H1 (cell line): ENCODE data around the gene ADAT3. TPM values are rescaled to one million over a fixed set of nuclear protein-coding genes. Genes with fewer than 3 reads are reported as not detected.

Experiments
- CTCF ChIA-PET: fragments of 300-600 bp; sonication (Branson Sonifier 250); formaldehyde crosslinking; loops from one replicate; lab custom pipeline; 2021; ENCODE audit not compliant: partially characterized antibody; lab: Charles Lee
- POLR2A ChIA-PET: fragments of 300-600 bp; sonication (Branson Sonifier 250); formaldehyde crosslinking; loops from one replicate; lab custom pipeline; 2021; ENCODE audit warnings: inconsistent platforms; ENCODE audit not compliant: partially characterized antibody; lab: Charles Lee
- DNase-seq, 2 experiments: peaks; one replicate each; pipeline versions ENCODE4 v3.0.0 to v3.0.0-alpha.2; 2010 to 2022; ENCODE audit warnings: low spot score in 2 of 2, low read depth in 1 of 2, mixed read lengths in 1 of 2
- FAIRE-seq: peaks from 2 replicates; lab custom pipeline; 2011; peaks lifted over from hg19 to GRCh38; lab: Jason Lieb, UNC
- H2AFZ ChIP-seq: 2 replicates; pipeline ENCODE4 v1.8.1; 2012; ENCODE audit warnings: low read length, inconsistent platforms
- H2AK5ac ChIP-seq: 2 replicates; pipeline ENCODE4 v1.6.1; 2013; ENCODE audit warnings: low read depth, low read length
- H2BK120ac ChIP-seq: replicated peaks from 2 replicates; pipeline ENCODE3; 2013; ENCODE audit warnings: low read depth, low read length, inconsistent platforms
- H2BK12ac ChIP-seq: 2 replicates; pipeline ENCODE4 v1.6.1; 2013; ENCODE audit warnings: low read depth, low read length
- H2BK15ac ChIP-seq: 2 replicates; pipeline ENCODE4 v1.6.1; 2013; ENCODE audit warnings: low read length
- H2BK20ac ChIP-seq: 2 replicates; pipeline ENCODE4 v1.6.1; 2013; ENCODE audit warnings: low read length
- H2BK5ac ChIP-seq: 2 replicates; pipeline ENCODE4 v1.6.1; 2013; ENCODE audit warnings: low read depth, low read length
- H3K14ac ChIP-seq: 2 replicates; pipeline ENCODE4 v1.6.1; 2013; ENCODE audit warnings: inconsistent platforms; ENCODE audit not compliant: insufficient read length
- H3K18ac ChIP-seq: 2 replicates; pipeline ENCODE4 v1.6.1; 2013; ENCODE audit warnings: low read length; ENCODE audit errors: extremely low read depth
- H3K23ac ChIP-seq: 2 replicates; pipeline ENCODE4 v1.6.1; 2013; ENCODE audit warnings: inconsistent platforms; ENCODE audit not compliant: insufficient read length
- H3K23me2 ChIP-seq: 2 replicates; pipeline ENCODE4 v1.6.1; 2013; ENCODE audit warnings: low read depth, low read length
- H3K27ac ChIP-seq: 2 replicates; pipeline ENCODE4 v1.6.1; 2011; ENCODE audit warnings: low read depth, low read length, inconsistent platforms
- H3K27me3 ChIP-seq, 4 experiments: replicated peaks in 1 of 4; 1 replicate in 1 of 4; 2 replicates in 3 of 4; pipeline versions ENCODE4 v1.6.1 to v1.8.1; 2011 to 2013; ENCODE audit warnings: low read length in 3 of 4, mild to moderate bottlenecking in 3 of 4, inconsistent platforms in 2 of 4, mixed read lengths in 2 of 4, moderate library complexity in 1 of 4; ENCODE audit not compliant: control insufficient read depth in 3 of 4, insufficient read depth in 3 of 4; ENCODE audit errors: extremely low read depth in 1 of 4
- H3K36me3 ChIP-seq, 4 experiments: 2 replicates each; pipeline versions ENCODE4 v1.6.1 to v1.8.1; 2011 to 2013; ENCODE audit warnings: mild to moderate bottlenecking in 4 of 4, low read length in 3 of 4, moderate library complexity in 2 of 4, control low read depth in 1 of 4, inconsistent platforms in 1 of 4; ENCODE audit not compliant: insufficient read depth in 4 of 4, control insufficient read depth in 2 of 4
- H3K4ac ChIP-seq: replicated peaks from 2 replicates; pipeline ENCODE3; 2013; ENCODE audit warnings: low read length, low read depth, mixed read lengths, inconsistent platforms; ENCODE audit not compliant: insufficient read length
- H3K4me1 ChIP-seq, 4 experiments: replicated peaks in 1 of 4; 1 replicate in 1 of 4; 2 replicates in 3 of 4; pipeline versions ENCODE4 v1.6.1 to v1.8.1; 2011 to 2013; ENCODE audit warnings: low read length in 3 of 4, inconsistent platforms in 2 of 4, mixed read lengths in 1 of 4; ENCODE audit not compliant: insufficient read depth in 4 of 4, control insufficient read depth in 3 of 4
- H3K4me2 ChIP-seq, 2 experiments: 2 replicates each; pipeline versions ENCODE4 v1.6.1 to v1.8.1; 2011 to 2013; ENCODE audit warnings: low read depth in 2 of 2, low read length in 2 of 2, control low read depth in 1 of 2, inconsistent platforms in 1 of 2, mild to moderate bottlenecking in 1 of 2; ENCODE audit not compliant: insufficient read depth in 1 of 2
- H3K4me3 ChIP-seq, 4 experiments: fragments of 200-600, 300-600 bp in 1 of 4; sonication (generic), shearing (Covaris generic), sonication (Bioruptor Twin) in 1 of 4; 2 replicates each; pipeline versions ENCODE4 v1.5.1 to v1.8.1; 2011 to 2016; ENCODE audit warnings: low read length in 4 of 4, low read depth in 3 of 4, control low read depth in 2 of 4, inconsistent platforms in 2 of 4, mild to moderate bottlenecking in 2 of 4, mixed read lengths in 1 of 4, moderate library complexity in 1 of 4; ENCODE audit not compliant: insufficient read depth in 2 of 4; ENCODE audit errors: extremely low read depth in 1 of 4
- H3K56ac ChIP-seq: replicated peaks from 2 replicates; pipeline ENCODE3; 2013; ENCODE audit warnings: low read depth, mild to moderate bottlenecking, mixed read lengths, low read length, inconsistent platforms; ENCODE audit not compliant: insufficient read length
- H3K79me1 ChIP-seq: 2 replicates; pipeline ENCODE4 v1.6.1; 2013; ENCODE audit warnings: low read depth, low read length, control low read depth
- H3K79me2 ChIP-seq, 2 experiments: 2 replicates each; pipeline versions ENCODE4 v1.6.1 to v1.8.1; 2012 to 2013; ENCODE audit warnings: low read length in 2 of 2, mild to moderate bottlenecking in 2 of 2, inconsistent platforms in 1 of 2; ENCODE audit not compliant: insufficient read depth in 2 of 2, control insufficient read depth in 1 of 2
- H3K9ac ChIP-seq, 4 experiments: replicated peaks in 1 of 4; 1 replicate in 1 of 4; 2 replicates in 3 of 4; pipeline versions ENCODE4 v1.6.1 to v1.8.1; 2011 to 2013; ENCODE audit warnings: low read depth in 3 of 4, low read length in 3 of 4, control low read depth in 2 of 4, mild to moderate bottlenecking in 2 of 4, moderate library complexity in 2 of 4, inconsistent platforms in 1 of 4; ENCODE audit errors: extremely low read depth in 1 of 4
- H3K9me3 ChIP-seq, 2 experiments: 2 replicates each; pipeline versions ENCODE4 v1.6.1 to v1.8.1; 2012 to 2013; ENCODE audit warnings: mild to moderate bottlenecking in 2 of 2, moderate library complexity in 2 of 2, control low read depth in 1 of 2, inconsistent platforms in 1 of 2, low read depth in 1 of 2, low read length in 1 of 2, mixed read lengths in 1 of 2; ENCODE audit not compliant: insufficient read depth in 2 of 2
- H4K20me1 ChIP-seq, 2 experiments: replicated peaks in 1 of 2; 2 replicates each; pipeline versions ENCODE3 to v1.8.1; 2011 to 2013; ENCODE audit warnings: inconsistent platforms in 2 of 2, low read length in 2 of 2, mild to moderate bottlenecking in 1 of 2; ENCODE audit not compliant: insufficient read depth in 2 of 2, control insufficient read depth in 1 of 2
- H4K5ac ChIP-seq: 2 replicates; pipeline ENCODE4 v1.6.1; 2013; ENCODE audit warnings: low read length, low read depth, mixed read lengths, inconsistent platforms; ENCODE audit not compliant: insufficient read length
- H4K8ac ChIP-seq: 2 replicates; pipeline ENCODE4 v1.8.0; 2013; ENCODE audit warnings: mild to moderate bottlenecking, moderate library complexity, low read length, inconsistent platforms; ENCODE audit not compliant: insufficient read depth; ENCODE audit errors: extremely low read depth
- H4K91ac ChIP-seq: replicated peaks from 2 replicates; pipeline ENCODE3; 2013; ENCODE audit warnings: low read length, mixed read lengths, inconsistent platforms; ENCODE audit not compliant: insufficient read length
- CBX5 ChIP-seq: fragments of 300-800, 300-1000 bp; sonication (generic); IDR thresholded peaks from 2 replicates; pipeline ENCODE4 v1.7.1; 2016; ENCODE audit warnings: antibody characterized with exemption, low read length, low read depth
- HDAC6 ChIP-seq: IDR thresholded peaks from one replicate; pipeline ENCODE4 v1.7.1; 2012; ENCODE audit warnings: low read depth, mild to moderate bottlenecking, inconsistent platforms, low read length, moderate library complexity
- JUND ChIP-seq: IDR thresholded peaks from 2 replicates; pipeline ENCODE4 v1.6.1; 2011; ENCODE audit warnings: mild to moderate bottlenecking, improper control_type of control experiment, low read length
- KDM1A ChIP-seq: fragments of 200-600, 300-600 bp; sonication (generic); IDR thresholded peaks from 2 replicates; pipeline ENCODE4 v1.7.1; 2016; ENCODE audit warnings: mild to moderate bottlenecking, low read length, borderline replicate concordance
- MAFK ChIP-seq: IDR thresholded peaks from 2 replicates; pipeline ENCODE4 v1.6.1; 2012; ENCODE audit warnings: low read depth, mild to moderate bottlenecking, improper control_type of control experiment, low read length
- NRF1 ChIP-seq: IDR thresholded peaks from 2 replicates; pipeline ENCODE4 v1.6.1; 2011; ENCODE audit warnings: mild to moderate bottlenecking, low read depth, low read length, improper control_type of control experiment
- PHF8 ChIP-seq: fragments of 200-600 bp; sonication (generic); conservative IDR thresholded peaks from 2 replicates; pipeline ENCODE4 v1.7.1; 2012; ENCODE audit warnings: low read depth, mild to moderate bottlenecking, inconsistent platforms, low read length, moderate library complexity
- SP1 ChIP-seq: IDR thresholded peaks from 2 replicates; pipeline ENCODE4 v1.6.1; 2011; ENCODE audit warnings: low read depth, low read length
- TAF1 ChIP-seq: IDR thresholded peaks from 2 replicates; pipeline ENCODE4 v1.6.1; 2011; ENCODE audit warnings: mild to moderate bottlenecking, low read depth, low read length
- WGBS, 2 experiments: shearing (Covaris generic) in 1 of 2; methylation state at CpG; one replicate each; pipeline versions ENCODE4 v1.1.6 to v1.1.7; 2013 to 2015; ENCODE audit warnings: low lambda C conversion rate in 2 of 2, mixed read lengths in 2 of 2, inconsistent platforms in 1 of 2, low coverage in 1 of 2, missing lambda C conversion rate in 1 of 2; ENCODE audit not compliant: insufficient replicate concordance in 2 of 2, insufficient coverage in 1 of 2, insufficient read length in 1 of 2; ENCODE audit errors: extremely low coverage in 1 of 2, missing lambda C conversion rate in 1 of 2; 5-methylcytosine and 5-hydroxymethylcytosine counted together
- polyA plus RNA-seq, 7 experiments: library from polyadenylated mRNA; depleted of rRNA in 3 of 7; stranded (reverse) in 5 of 7; unstranded in 2 of 7; fragments of >200 nt in 5 of 7; fragments of 200-250 nt in 2 of 7; gene quantifications; 1 replicate in 5 of 7; 2 replicates in 1 of 7; 4 replicates in 1 of 7; pipeline versions ENCODE4 v1.2.1 to v1.2.3, GENCODE V29; 2011 to 2013; ENCODE audit warnings: missing spikeins in 2 of 7, mixed read lengths in 2 of 7
- total RNA-seq: library from RNA; stranded (reverse); fragmentation: NEBNext Ultra II Directional; extraction: Animal tissue kit (Norgen Biotek cat#: 25700); gene quantifications from 2 replicates; pipeline ENCODE4 v1.2.1, GENCODE V29; 2021

The ADAT3 gene
- total and polyA plus RNA-seq, 2 of the 8 experiments (the other 6 are each of a cell fraction or from before 2014, with no cell fraction given), result 5.4 to 10.8 TPM

- Histone ChIP-seq H3K14ac (no peak overlapping the region), H3K9ac (no peak overlapping the region), H3K9me3 (no peaks in the 10 kb centered on the region), H3K79me1 (peaks cover 31% of the 10 kb centered on the region), H3K18ac (no peak overlapping the region), H2BK12ac (no peak overlapping the region), H3K4me1 (peaks cover 0 to 6% (median 5%) of the 10 kb centered on the region in 4 experiments; a peak in 5 of 7 replicates), H2BK20ac (no peak overlapping the region), H3K23me2 (peaks cover 3% of the 10 kb centered on the region; the same call in 1 of the 2 replicates), H3K23ac (no peak overlapping the region), H2BK120ac (no peak overlapping the region), H2BK5ac (no peak overlapping the region), H3K4ac (no peak overlapping the region), H3K79me2 (peaks cover 16 to 82% of the 10 kb centered on the region in 2 experiments; a peak in 3 of 4 replicates), H4K91ac (no peak overlapping the region), H4K20me1 (peaks cover 16 to 41% of the 10 kb centered on the region in 2 experiments), H3K4me2 (no peak overlapping the region), H3K36me3 (peaks cover 0 to 17% (median 9%) of the 10 kb centered on the region in 4 experiments; a peak in 3 of 8 replicates), H2BK15ac (no peak overlapping the region), H3K27ac (no peak overlapping the region), H3K56ac (no peak overlapping the region), H4K8ac (no peak overlapping the region), H3K4me3 (no peak overlapping the region), H3K27me3 (no peaks in the 10 kb centered on the region), H4K5ac (no peak overlapping the region), H2AK5ac (no peak overlapping the region), H2AFZ (no peak overlapping the region)
- WGBS, 2 experiments, result 94% methylated on average over 10 of the region's 10 CpGs; no CpG with 5 or more reads in 1 of the 2 experiments
- DNase-seq (no peak), FAIRE-seq (no peak)
- ChIA-PET CTCF (interaction anchor here (1.1 to 2.0 kb wide), 3 partner anchors 13 to 20 kb away, joined by 3 to 6 read pairs (median 5); no protein-coding TSS in a partner anchor), POLR2A (interaction anchor here (0.9 kb wide), 1 partner anchor 18 kb away, joined by 5 read pairs; no protein-coding TSS in a partner anchor)
- TF ChIP-seq NRF1 (no peak), JUND (no peak), SP1 (no peak), MAFK (no peak), PHF8 (no peak), HDAC6 (no peak), KDM1A (no peak), TAF1 (no peak), CBX5 (no peak)
Measured at GRCh38 chr19:1910177-1910576, 5.0 kb downstream of the ADAT3 start.
